ENCODE data around the gene CCDC14. TPM values are rescaled to one million over a fixed set of nuclear protein-coding genes. Genes with fewer than 3 reads are reported as not detected.
A peak's percentile ranks its signal among the peaks of the same experiment; 100 is the strongest.

CCDC14 gene
- total and polyA plus RNA-seq, 4 donors, result 3.7 to 32.5 (median 14.7) TPM

- TF ChIP-seq EGR1 (IDR thresholded peaks at IDR 0.05; ENCODE audit: low read depth in 2 of 2) (no peak), RAD21 (IDR thresholded peaks at IDR 0.05) (no peak), ZBTB33 (IDR thresholded peaks at IDR 0.05) (no peak), FOXA1 (IDR thresholded peaks at IDR 0.05) (no peak), HNF4A (conservative IDR thresholded peaks at IDR 0.05) (peak in 1 of 2 donors; percentile 42), SP1 (IDR thresholded peaks at IDR 0.05) (peak; percentile 13), NR2F2 (IDR thresholded peaks at IDR 0.05) (no peak), RXRA (IDR thresholded peaks at IDR 0.05) (peak; percentile 31 to 48)
Measured at GRCh38 chr3:123884203-123884831, 76.7 kb downstream of the CCDC14 start, which contains the start of gene MYLK (continued).

- Histone ChIP-seq H3K4me1 (ENCODE audit: control insufficient read depth in 4 of 4, insufficient read depth in 4 of 4, low read length in 3 of 4) (peaks cover 5 to 20% (median 10%) of the 10 kb centered on the region in 4 donors), H3K4me3 (ENCODE audit: low read depth in 1 of 3, low read length in 3 of 3) (peak overlapping the region; percentile 18 to 78 (median 30)), H3K27ac (ENCODE audit: low read depth in 1 of 2, low read length in 2 of 2) (no peak overlapping the region), H3K36me3 (ENCODE audit: control insufficient read depth in 4 of 4, insufficient read depth in 3 of 4, low read depth in 1 of 4, low read length in 3 of 4) (no peaks in the 10 kb centered on the region), H3K9ac (ENCODE audit: low read depth in 1 of 2, low read length in 2 of 2) (no peak overlapping the region), H3K9me3 (ENCODE audit: control insufficient read depth in 4 of 4, low read length in 3 of 4) (no peaks in the 10 kb centered on the region), H3K27me3 (ENCODE audit: control insufficient read depth in 4 of 4, insufficient read depth in 4 of 4, low read length in 3 of 4) (no peaks in the 10 kb centered on the region)
- WGBS, result 12% methylated on average over 29 of the region's 29 CpGs
- TF ChIP-seq REST (IDR thresholded peaks at IDR 0.05) (no peak), FOXA1 (IDR thresholded peaks at IDR 0.05) (no peak), ZBTB33 (IDR thresholded peaks at IDR 0.05) (no peak), HNF4A (conservative IDR thresholded peaks at IDR 0.05) (no peak), GABPA (IDR thresholded peaks at IDR 0.05 in 1 of 2, conservative IDR thresholded peaks at IDR 0.05 in 1 of 2) (no peak), EGR1 (IDR thresholded peaks at IDR 0.05; ENCODE audit: low read depth in 2 of 2) (no peak), HNF4G (IDR thresholded peaks at IDR 0.05) (no peak), JUND (IDR thresholded peaks at IDR 0.05) (no peak), RXRA (IDR thresholded peaks at IDR 0.05) (no peak), MAX (IDR thresholded peaks at IDR 0.05) (no peak), ATF3 (IDR thresholded peaks at IDR 0.05) (no peak), CTCF (IDR thresholded peaks at IDR 0.05; ENCODE audit: low read depth, low read length, missing input control) (no peak), FOXA2 (IDR thresholded peaks at IDR 0.05) (no peak), TAF1 (conservative IDR thresholded peaks at IDR 0.05) (no peak), YY1 (IDR thresholded peaks at IDR 0.05) (no peak), SP1 (IDR thresholded peaks at IDR 0.05) (no peak), RAD21 (IDR thresholded peaks at IDR 0.05) (no peak), NR2F2 (IDR thresholded peaks at IDR 0.05) (no peak)
- no peak for DNase-seq (ENCODE audit: low spot score)
Measured at GRCh38 chr3:123883701-123884202, 77.3 kb downstream of the CCDC14 start.
